Liver (tissue), 9 donors: ENCODE results near the gene CUL3. TPM values are rescaled to one million over a fixed set of nuclear protein-coding genes. Genes with fewer than 3 reads are reported as not detected.
A peak's percentile ranks its signal among the peaks of the same experiment; 100 is the strongest.
"Not testable (repeated sequence)": the region's sequence is repeated elsewhere in the genome, so short reads cannot be mapped to it uniquely, and the experiment has no call there.

Source experiments
- DNase-seq: peaks from one replicate; pipeline ENCODE4 v3.0.0-alpha.2; 2017; ENCODE audit warnings: low spot score
- H3K27ac ChIP-seq, 2 donors: one replicate each; pipeline ENCODE4 v1.7.0; 2013; ENCODE audit warnings: inconsistent platforms in 2 of 2, low read length in 2 of 2, control low read depth in 1 of 2, low read depth in 1 of 2, mild to moderate bottlenecking in 1 of 2
- H3K27me3 ChIP-seq, 4 donors: one replicate each; pipeline versions ENCODE4 v1.6.1 to v1.7.0; 2013; ENCODE audit warnings: low read length in 3 of 4, inconsistent platforms in 1 of 4, mild to moderate bottlenecking in 1 of 4, moderate library complexity in 1 of 4; ENCODE audit not compliant: control insufficient read depth in 4 of 4, insufficient read depth in 4 of 4
- H3K36me3 ChIP-seq, 4 donors: one replicate each; pipeline versions ENCODE4 v1.6.1 to v1.7.0; 2013; ENCODE audit warnings: low read length in 3 of 4, mild to moderate bottlenecking in 3 of 4, low read depth in 1 of 4, moderate library complexity in 1 of 4; ENCODE audit not compliant: control insufficient read depth in 4 of 4, insufficient read depth in 3 of 4
- H3K4me1 ChIP-seq, 4 donors: one replicate each; pipeline versions ENCODE4 v1.6.1 to v1.7.0; 2013; ENCODE audit warnings: low read length in 3 of 4, mild to moderate bottlenecking in 3 of 4, moderate library complexity in 1 of 4; ENCODE audit not compliant: control insufficient read depth in 4 of 4, insufficient read depth in 4 of 4
- H3K4me3 ChIP-seq, 3 donors: one replicate each; pipeline versions ENCODE4 v1.6.1 to v1.7.0; 2013; ENCODE audit warnings: low read length in 3 of 3, control low read depth in 1 of 3, low read depth in 1 of 3, mild to moderate bottlenecking in 1 of 3
- H3K9ac ChIP-seq, 2 donors: one replicate each; pipeline ENCODE4 v1.7.0; 2013; ENCODE audit warnings: low read length in 2 of 2, mild to moderate bottlenecking in 2 of 2, moderate library complexity in 2 of 2, control low read depth in 1 of 2, low read depth in 1 of 2
- H3K9me3 ChIP-seq, 4 donors: one replicate each; pipeline versions ENCODE4 v1.6.1 to v1.7.0; 2013; ENCODE audit warnings: low read length in 3 of 4; ENCODE audit not compliant: control insufficient read depth in 4 of 4
- EGR1 ChIP-seq, 2 donors: IDR thresholded peaks; 2 replicates each; pipeline ENCODE4 v1.6.1; 2016 to 2018; ENCODE audit warnings: antibody characterized with exemption in 2 of 2, low read depth in 2 of 2
- FOXA2 ChIP-seq: IDR thresholded peaks from 2 replicates; pipeline ENCODE4 v1.6.1; 2016; ENCODE audit warnings: antibody characterized with exemption
- GABPA ChIP-seq, 2 donors: IDR thresholded peaks in 1 of 2; conservative IDR thresholded peaks in 1 of 2; 2 replicates each; pipeline ENCODE4 v1.6.1; 2016; ENCODE audit warnings: antibody characterized with exemption in 2 of 2, mild to moderate bottlenecking in 1 of 2, moderate library complexity in 1 of 2
- HNF4A ChIP-seq, 2 donors: conservative IDR thresholded peaks; 2 replicates each; pipeline ENCODE4 v1.6.1; 2016; ENCODE audit warnings: antibody characterized with exemption in 2 of 2, mild to moderate bottlenecking in 2 of 2
- JUND ChIP-seq, 2 donors: IDR thresholded peaks; 2 replicates each; pipeline ENCODE4 v1.6.1; 2016; ENCODE audit warnings: antibody characterized with exemption in 2 of 2
- MAX ChIP-seq: IDR thresholded peaks from 2 replicates; pipeline ENCODE4 v1.6.1; 2016; ENCODE audit warnings: antibody characterized with exemption
- RAD21 ChIP-seq, 2 donors: IDR thresholded peaks; 2 replicates each; pipeline ENCODE4 v1.6.1; 2016; ENCODE audit warnings: antibody characterized with exemption in 2 of 2, mild to moderate bottlenecking in 2 of 2
- RXRA ChIP-seq, 2 donors: IDR thresholded peaks; 2 replicates each; pipeline ENCODE4 v1.6.1; 2017 to 2018; ENCODE audit warnings: antibody characterized with exemption in 2 of 2, mild to moderate bottlenecking in 1 of 2
- SP1 ChIP-seq: IDR thresholded peaks from 2 replicates; pipeline ENCODE4 v1.6.1; 2018; ENCODE audit warnings: antibody characterized with exemption, mild to moderate bottlenecking
- YY1 ChIP-seq: IDR thresholded peaks from 2 replicates; pipeline ENCODE4 v1.6.1; 2016; ENCODE audit warnings: antibody characterized with exemption, mild to moderate bottlenecking
- ZBTB33 ChIP-seq: IDR thresholded peaks from 2 replicates; pipeline ENCODE4 v1.6.1; 2016; ENCODE audit warnings: antibody characterized with exemption
- WGBS: extraction: QIAGEN DNeasy Blood & Tissue Kit; methylation state at CpG from one replicate; pipeline ENCODE4 v1.1.7; 2013; 5-methylcytosine and 5-hydroxymethylcytosine counted together
- polyA plus RNA-seq, 2 donors: library from polyadenylated mRNA; stranded (reverse) in 1 of 2; unstranded in 1 of 2; fragments of 200-250 nt in 1 of 2; fragments of >200 nt in 1 of 2; fragmentation: Nextera tagmentation in 1 of 2; extraction: Ambion mirVana in 1 of 2; gene quantifications; one replicate each; pipeline versions ENCODE4 v1.2.1 to v1.2.3, GENCODE V29; 2013 to 2015
- total RNA-seq, 2 donors: library from RNA; depleted of rRNA; stranded (reverse); fragments of >200 nt; gene quantifications; one replicate each; pipeline ENCODE4 v1.2.3, GENCODE V29; 2014
- TF ChIP-seq, protein P1 (sequence below): IDR thresholded peaks from 2 replicates; pipeline ENCODE4 v1.6.1; 2016; ENCODE audit warnings: antibody characterized with exemption
- TF ChIP-seq, protein P2 (sequence below): IDR thresholded peaks from 2 replicates; pipeline ENCODE4 v1.6.1; 2016; ENCODE audit warnings: antibody characterized with exemption, mild to moderate bottlenecking
- TF ChIP-seq, protein P3 (sequence below): fragments of 150-350 bp; IDR thresholded peaks from 2 replicates; pipeline ENCODE4 v1.5.1; 2017; ENCODE audit warnings: improper control_type of control experiment, low read depth, low read length; ENCODE audit not compliant: missing input control
- donor health status: healthy.
- donor health status: healthy.
- donor health status: healthy.
- donor health status: healthy.
- donor health status: healthy.

The CUL3 gene
- total and polyA plus RNA-seq, 4 donors = 24.7 to 48.9 (median 33.1) TPM

GRCh38 chr2:224485081-224486014 lies 99.8 kb downstream of the CUL3 start:
- H3K9ac ChIP-seq, DNase-seq, H3K4me1 ChIP-seq, H3K27me3 ChIP-seq, H3K36me3 ChIP-seq, H3K27ac ChIP-seq, H3K9me3 ChIP-seq, H3K4me3 ChIP-seq: not testable (repeated sequence)
- 83% methylated on average over 18 of the region's 18 CpGs for WGBS
- TF ChIP-seq SP1 (peak; percentile 32), FOXA2 (peak; percentile 31), RXRA (IDR thresholded peaks at IDR 0.05) (peak in 1 of 2 donors; percentile 12)

DNA sequence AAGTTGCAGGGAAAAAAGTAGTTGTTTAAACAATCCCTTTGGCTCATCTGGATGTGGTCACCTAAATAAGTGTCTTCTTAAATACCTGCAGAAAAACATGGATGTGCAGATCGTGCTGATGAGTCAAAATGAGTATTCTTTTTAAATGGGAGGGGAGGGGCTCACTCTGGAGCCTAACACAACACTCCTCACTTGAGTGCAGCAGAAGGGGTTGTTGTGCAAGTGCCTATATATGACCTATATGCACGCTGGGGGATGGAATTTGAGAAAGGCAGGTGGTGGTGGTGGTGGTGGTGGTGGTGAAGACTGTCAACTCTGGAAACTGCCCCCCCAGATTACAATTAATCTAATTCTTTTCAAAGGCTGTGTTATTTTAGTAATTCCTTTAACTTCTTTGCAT lies 105.3 kb downstream of the CUL3 start:
- no peaks in the 10 kb centered on the region for H3K27me3 ChIP-seq
- H3K27ac ChIP-seq = no peak overlapping the region
- H3K9me3 ChIP-seq = no peaks in the 10 kb centered on the region
- no peak overlapping the region for H3K9ac ChIP-seq
- DNase-seq = no peak
- TF ChIP-seq GABPA (IDR thresholded peaks at IDR 0.05 in 1 of 2, conservative IDR thresholded peaks at IDR 0.05 in 1 of 2) = no peak
- TF ChIP-seq, protein P1, sequence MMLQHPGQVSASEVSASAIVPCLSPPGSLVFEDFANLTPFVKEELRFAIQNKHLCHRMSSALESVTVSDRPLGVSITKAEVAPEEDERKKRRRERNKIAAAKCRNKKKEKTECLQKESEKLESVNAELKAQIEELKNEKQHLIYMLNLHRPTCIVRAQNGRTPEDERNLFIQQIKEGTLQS = no peak
- TF ChIP-seq, protein P2, sequence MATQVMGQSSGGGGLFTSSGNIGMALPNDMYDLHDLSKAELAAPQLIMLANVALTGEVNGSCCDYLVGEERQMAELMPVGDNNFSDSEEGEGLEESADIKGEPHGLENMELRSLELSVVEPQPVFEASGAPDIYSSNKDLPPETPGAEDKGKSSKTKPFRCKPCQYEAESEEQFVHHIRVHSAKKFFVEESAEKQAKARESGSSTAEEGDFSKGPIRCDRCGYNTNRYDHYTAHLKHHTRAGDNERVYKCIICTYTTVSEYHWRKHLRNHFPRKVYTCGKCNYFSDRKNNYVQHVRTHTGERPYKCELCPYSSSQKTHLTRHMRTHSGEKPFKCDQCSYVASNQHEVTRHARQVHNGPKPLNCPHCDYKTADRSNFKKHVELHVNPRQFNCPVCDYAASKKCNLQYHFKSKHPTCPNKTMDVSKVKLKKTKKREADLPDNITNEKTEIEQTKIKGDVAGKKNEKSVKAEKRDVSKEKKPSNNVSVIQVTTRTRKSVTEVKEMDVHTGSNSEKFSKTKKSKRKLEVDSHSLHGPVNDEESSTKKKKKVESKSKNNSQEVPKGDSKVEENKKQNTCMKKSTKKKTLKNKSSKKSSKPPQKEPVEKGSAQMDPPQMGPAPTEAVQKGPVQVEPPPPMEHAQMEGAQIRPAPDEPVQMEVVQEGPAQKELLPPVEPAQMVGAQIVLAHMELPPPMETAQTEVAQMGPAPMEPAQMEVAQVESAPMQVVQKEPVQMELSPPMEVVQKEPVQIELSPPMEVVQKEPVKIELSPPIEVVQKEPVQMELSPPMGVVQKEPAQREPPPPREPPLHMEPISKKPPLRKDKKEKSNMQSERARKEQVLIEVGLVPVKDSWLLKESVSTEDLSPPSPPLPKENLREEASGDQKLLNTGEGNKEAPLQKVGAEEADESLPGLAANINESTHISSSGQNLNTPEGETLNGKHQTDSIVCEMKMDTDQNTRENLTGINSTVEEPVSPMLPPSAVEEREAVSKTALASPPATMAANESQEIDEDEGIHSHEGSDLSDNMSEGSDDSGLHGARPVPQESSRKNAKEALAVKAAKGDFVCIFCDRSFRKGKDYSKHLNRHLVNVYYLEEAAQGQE = no peak
- peaks cover 3 to 30% (median 28%) of the 10 kb centered on the region in 4 donors for H3K36me3 ChIP-seq
- H3K4me3 ChIP-seq = no peak overlapping the region
- 97% methylated on average over 2 of the region's 2 CpGs for WGBS
- no peaks in the 10 kb centered on the region for H3K4me1 ChIP-seq

GRCh38 chr2:224472827-224473226 lies 112.3 kb downstream of the CUL3 start:
- WGBS = 96% methylated on average over 3 of the region's 3 CpGs
- Histone ChIP-seq H3K4me1 (no peaks in the 10 kb centered on the region), H3K27ac (no peak overlapping the region), H3K4me3 (no peak overlapping the region), H3K9me3 (no peaks in the 10 kb centered on the region), H3K36me3 (peaks cover 0 to 34% (median 31%) of the 10 kb centered on the region in 4 donors), H3K27me3 (no peaks in the 10 kb centered on the region), H3K9ac (no peak overlapping the region)
- no peak for DNase-seq
- TF ChIP-seq MAX (no peak), YY1 (no peak), EGR1 (IDR thresholded peaks at IDR 0.05; ENCODE audit: low read depth in 2 of 2) (no peak), RXRA (IDR thresholded peaks at IDR 0.05) (no peak), HNF4A (conservative IDR thresholded peaks at IDR 0.05) (no peak), FOXA2 (no peak), JUND (IDR thresholded peaks at IDR 0.05) (no peak), ZBTB33 (no peak), GABPA (IDR thresholded peaks at IDR 0.05 in 1 of 2, conservative IDR thresholded peaks at IDR 0.05 in 1 of 2) (no peak), RAD21 (IDR thresholded peaks at IDR 0.05) (no peak)
- TF ChIP-seq, protein P2 = no peak
- TF ChIP-seq, protein P3, sequence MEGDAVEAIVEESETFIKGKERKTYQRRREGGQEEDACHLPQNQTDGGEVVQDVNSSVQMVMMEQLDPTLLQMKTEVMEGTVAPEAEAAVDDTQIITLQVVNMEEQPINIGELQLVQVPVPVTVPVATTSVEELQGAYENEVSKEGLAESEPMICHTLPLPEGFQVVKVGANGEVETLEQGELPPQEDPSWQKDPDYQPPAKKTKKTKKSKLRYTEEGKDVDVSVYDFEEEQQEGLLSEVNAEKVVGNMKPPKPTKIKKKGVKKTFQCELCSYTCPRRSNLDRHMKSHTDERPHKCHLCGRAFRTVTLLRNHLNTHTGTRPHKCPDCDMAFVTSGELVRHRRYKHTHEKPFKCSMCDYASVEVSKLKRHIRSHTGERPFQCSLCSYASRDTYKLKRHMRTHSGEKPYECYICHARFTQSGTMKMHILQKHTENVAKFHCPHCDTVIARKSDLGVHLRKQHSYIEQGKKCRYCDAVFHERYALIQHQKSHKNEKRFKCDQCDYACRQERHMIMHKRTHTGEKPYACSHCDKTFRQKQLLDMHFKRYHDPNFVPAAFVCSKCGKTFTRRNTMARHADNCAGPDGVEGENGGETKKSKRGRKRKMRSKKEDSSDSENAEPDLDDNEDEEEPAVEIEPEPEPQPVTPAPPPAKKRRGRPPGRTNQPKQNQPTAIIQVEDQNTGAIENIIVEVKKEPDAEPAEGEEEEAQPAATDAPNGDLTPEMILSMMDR = no peak
